HG03469 (cell line): ENCODE results near the gene ZNF24.

Source experiments
- ATAC-seq: cut with Tn5 transposase; IDR thresholded peaks from one replicate; pipeline ENCODE4 v1.9.1; 2021; ENCODE audit warnings: mild to moderate bottlenecking, moderate library complexity, moderate number of reproducible peaks; ENCODE audit not compliant: unreplicated experiment

ZNF24 gene

DNA sequence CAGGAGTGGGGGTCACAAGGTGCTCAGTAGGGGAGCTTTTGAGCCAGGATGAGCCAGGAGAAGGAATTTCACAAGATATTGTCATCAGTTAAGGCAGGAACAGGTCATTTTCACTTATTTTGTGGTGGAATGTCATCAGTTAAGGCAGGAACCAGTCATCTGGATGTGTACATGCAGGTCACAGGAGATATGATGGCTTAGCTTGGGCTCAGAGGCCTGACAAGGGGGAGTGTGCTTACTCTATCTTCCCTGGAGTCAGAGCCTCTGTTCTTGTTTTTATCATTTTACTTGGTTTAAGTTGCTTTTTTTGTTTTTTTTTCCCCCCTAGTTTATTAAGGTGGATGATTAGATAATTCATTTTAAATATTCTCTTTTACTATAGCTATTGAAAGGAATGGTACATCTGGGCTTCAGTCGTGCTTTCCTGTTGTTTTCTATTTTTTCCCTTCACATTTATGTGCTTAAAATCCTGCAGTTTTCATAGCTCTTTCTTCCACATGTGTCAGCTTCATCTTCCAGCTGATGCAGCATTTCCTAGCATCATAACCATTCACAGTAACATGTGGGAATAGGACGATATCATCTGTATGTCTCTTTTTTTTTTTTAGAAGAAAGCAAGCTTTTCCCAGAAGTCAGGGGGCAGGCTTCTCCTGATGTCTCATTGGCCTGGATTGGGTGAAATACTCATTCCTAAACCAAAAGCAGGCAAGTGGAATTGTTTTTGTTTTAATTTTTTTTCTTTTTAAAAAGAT lies 17.5 kb upstream of the ZNF24 start:
- no peak for ATAC-seq

DNA sequence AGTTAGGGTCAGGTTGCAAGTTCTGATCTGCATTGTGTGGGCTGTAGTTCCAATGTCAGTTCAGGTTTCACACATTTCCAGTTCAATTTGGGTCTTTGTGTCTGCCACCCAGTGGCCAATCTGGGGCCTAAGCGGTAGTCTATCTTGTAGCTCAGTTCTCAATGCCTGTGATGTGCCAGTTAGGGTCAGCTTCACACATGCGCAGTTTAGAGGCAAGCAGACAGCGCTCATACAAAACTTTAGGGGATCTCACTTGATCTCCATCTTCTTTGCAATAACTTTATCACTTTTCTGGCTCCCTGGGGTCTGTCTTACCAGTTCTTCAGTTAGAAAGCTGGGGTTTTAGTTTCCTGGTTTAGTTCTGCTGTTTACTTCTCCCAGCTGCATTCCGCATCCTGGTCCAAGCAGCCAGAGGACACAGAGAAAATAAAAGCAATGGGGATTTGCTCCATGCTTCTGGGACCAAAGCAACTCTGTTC lies 11.0 kb upstream of the ZNF24 start:
- peak; percentile 99 for ATAC-seq

DNA sequence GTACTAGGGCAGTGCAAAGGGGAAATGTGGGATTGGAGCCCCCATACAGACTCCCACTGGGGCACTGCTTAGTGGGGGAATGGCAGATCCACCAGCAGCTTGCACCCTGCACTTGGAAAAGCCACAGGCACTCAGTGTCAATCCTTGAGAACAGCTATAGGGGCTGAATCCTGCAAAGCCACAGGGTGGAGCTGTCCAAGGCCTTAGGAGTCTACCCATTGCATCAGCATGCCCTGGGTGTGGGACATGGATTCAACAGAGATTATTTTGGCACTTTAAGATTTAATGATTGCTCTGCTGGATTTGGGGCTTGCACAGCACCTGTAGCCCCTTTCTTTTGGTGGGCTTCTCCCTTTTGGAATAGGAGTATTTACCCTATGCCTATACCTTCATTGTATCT lies 8.6 kb upstream of the ZNF24 start:
- no peak for ATAC-seq

DNA sequence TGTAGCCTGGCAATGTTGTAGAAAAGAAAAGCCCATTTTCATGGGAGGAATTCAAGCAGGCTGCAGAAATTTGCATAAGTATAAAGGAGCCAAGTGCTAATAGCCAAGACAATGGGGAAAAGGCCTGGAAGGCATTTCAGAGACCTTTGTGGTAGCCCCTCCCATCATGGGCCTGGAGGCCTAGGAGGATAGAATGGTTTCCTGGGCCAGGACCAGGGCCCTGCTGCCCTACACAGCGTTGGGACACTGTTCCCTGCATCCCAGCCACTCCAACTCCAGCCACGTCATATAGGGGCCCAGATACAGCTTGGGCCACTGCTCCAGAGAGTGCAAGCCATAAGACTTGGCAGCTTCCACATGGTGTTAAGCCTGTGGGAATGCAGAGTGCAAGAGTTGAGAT lies 8.1 kb upstream of the ZNF24 start:
- no peak for ATAC-seq

DNA sequence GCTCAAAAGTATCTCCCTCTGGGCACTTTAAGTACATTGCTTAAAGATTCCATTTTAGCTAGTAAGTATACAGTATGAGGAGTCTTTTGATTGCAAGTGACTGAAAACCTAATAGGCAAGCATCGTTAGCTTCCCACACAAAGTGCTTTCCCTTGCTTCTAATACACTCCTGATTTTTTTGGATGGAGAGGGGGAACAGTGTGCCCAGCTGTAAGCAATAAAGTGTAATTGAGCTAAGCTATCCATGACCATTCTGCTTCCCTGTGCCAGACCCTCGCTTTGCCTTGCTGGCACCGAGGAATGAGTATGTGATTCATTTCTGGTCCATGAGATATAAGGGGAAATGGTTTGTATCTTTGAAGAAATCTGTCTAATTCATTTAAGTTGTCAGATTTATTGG lies 3.8 kb upstream of the ZNF24 start:
- ATAC-seq = no peak

DNA sequence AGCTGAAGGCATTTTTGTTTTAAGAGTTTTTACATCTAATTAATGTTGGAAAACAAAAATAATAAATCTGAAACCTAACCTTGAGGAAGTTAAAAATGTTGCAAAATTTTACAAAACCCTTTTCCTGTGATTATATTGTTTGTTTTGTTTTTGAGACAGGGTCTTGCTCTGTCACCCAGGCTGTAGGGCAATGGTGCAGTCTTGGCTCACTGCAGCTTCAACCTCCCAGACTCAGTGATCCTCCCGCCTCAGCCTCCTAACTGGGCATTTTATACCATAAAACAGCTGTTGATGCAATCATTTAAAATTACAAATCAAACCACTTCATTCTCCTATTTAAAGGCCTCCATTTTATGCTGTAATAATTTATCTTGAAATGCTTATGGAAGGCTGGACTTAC lies 1.7 kb upstream of the ZNF24 start:
- no peak for ATAC-seq

DNA sequence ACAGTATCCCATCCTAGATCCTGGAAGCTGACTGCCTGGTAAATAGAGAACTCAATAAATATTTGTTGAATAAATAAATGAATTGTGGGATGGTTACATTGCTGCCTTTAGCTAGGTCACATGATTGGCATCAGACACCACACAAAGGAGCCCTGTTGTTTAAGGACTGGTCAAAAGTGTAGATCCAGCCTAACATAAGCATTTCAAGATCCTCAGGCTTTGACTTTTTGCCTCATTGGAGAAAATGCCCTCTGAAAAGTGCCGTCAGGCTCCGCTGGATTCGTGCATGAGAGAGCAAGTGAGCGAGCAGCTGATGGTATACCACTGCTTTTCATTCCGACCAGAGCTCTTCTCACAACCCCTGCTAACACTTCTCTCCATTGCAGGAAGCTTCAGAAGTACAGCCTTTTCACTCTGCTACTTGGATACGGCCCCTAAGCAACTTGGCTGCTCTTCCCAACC lies 1.3 kb upstream of the ZNF24 start:
- ATAC-seq = peak; percentile 36

DNA sequence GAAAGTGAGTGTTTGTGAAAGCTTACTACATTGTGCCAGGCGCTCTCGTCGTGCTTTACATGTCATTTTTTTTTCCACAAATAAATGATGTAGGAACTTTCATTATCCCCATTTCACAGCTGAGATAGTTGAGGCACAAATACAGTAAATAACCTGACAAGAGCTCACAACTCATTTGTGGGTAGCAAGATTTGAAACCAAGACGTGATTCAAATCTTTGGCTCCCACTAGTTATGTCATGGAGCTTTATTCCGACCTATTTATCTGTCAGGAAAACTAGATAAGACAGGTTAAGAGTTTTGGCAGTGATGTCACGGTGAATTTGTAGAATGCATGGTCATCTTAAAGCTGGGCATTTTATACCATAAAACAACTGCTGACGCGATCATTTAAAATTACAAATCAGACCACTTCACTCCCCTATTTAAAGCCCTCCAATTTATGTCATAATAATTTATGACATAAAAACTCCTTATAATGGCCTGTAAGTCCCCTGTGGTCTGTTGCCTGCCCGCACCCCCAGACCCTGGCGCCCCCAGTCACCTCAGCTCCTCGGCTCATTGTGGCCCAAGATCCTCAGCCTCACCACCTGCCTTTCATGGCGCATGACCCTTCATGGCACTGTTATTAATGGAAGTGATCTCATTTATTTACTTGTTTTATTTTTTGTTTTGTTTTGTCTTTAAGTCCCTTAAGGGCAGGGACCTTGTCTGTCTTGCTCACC lies 678 bp upstream of the ZNF24 start:
- ATAC-seq = no peak

DNA sequence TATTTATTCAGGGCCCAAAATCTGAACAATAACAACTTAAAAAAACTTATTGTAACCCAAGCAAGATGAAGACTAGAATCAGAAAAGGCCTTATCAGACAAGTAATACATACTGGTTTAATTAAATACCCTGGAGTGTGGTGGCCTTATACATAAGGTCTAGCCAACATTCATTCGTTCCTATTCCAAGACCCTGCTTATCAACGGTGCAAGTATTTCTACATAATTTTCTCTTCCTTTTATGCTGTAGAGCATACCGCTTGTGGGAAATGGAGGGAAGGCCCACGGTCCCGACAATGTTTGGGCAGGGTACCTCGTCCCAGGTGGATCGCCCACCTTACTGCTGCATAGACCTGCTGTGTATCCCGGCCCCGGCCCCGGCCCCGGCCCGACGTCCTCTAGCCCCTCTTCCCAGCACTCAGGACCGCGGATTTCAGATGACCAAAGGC lies 708 bp downstream of the ZNF24 start:
- no peak for ATAC-seq

DNA sequence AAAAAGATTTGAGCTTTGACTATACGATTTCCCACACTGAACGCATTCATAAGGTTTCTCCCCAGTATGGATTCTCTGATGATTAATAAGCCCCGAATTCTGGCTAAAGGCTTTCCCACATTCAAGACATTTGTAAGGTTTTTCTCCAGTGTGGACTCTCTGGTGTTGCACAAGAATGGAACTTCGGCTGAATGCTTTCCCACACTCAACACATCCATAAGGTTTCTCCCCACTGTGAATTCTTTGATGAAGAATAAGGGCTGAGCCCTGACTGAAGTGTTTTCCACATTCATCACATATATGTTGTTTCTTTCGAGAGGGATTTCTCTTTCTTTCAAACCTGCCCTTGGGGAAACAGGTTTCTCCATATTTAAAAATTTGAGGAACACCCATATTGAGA lies 6.9 kb downstream of the ZNF24 start:
- no peak for ATAC-seq

DNA sequence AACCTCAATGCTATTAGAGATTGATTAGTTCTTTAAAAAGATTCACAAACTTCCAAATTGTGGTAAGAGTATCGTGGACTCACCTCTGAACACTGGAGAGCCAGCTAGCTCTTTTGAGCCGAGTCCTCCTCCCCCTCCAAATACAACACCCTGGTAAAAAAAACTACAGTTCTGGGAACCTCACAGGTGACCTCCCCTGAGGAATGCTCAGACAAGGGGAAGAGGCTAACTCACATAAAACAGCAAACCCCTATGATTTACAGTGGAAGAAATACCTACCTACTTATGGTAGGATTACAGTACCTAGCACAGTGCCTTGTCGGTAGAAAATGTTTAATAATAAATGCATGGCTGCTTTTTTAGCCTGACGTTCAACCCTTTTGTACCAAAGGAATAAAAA lies 8.4 kb downstream of the ZNF24 start:
- no peak for ATAC-seq

DNA sequence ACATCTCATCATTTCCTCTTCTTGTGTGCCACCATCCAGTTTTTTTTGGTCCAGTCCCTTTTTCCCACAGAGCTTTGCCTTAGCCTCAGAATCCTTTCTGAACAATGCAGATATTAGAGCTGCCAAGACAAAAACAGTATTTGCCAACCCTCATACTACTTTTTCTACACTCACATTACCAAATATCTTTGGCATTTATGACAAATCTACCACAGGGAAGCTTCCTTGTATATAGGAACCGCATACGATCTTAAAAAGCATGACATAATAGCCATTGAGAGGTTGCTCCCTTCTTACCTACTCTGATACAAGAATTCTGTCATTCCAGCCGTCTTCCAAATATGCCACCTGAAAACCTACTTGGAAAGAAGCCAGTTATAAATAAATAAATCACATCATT lies 9.4 kb downstream of the ZNF24 start:
- no peak for ATAC-seq

DNA sequence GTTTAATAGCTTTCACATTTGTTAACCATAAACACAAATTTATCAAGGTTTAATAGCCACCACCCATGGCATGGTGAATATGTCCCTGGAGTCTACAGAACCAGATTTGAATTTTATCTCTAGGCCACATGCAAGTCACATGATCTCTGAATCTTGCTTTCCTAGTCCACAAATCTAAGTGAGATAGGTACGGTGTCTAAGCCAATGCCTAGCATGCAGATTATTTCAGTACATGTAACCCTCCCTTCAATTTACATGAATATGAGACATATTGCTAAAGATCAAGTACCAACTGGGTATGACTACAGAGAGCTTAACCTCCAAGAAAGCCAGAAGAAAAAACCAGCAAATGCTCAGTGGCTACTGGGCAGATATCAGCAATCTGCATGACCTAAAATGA lies 10.0 kb downstream of the ZNF24 start:
- ATAC-seq = no peak

DNA sequence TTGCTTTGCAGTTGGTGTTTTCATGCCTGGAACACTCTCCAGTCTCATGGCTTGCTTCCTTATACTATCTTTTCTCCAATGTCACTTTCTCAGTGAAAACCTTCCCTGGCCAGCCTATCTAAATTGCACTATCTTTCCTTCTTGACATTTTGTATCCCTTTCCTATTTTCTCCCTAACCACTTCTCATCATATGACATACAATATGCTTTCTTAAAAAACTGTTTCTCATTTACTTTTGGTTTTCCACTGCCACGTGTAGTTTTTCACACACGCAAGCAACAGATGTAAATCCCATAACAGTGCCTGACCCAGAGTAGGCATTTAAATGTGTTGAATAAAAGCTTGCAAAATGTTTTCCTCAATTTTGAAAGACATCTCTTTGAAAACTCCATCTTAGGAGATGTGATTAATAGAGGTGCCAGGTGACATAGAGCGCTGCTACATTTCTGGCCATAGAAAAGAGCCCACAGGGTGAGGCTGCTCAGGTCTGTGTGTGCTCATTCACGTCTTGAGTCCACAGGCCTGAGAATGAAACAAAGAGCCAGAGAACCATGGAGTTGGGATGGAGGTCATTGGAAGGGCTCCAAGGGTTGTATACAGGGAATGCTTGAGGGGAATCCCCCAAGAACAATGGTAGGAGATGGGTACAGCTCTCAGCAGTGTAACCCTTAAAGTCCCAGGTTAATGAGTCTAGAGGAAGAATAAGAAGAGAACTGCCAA lies 12.7 kb downstream of the ZNF24 start:
- no peak for ATAC-seq

DNA sequence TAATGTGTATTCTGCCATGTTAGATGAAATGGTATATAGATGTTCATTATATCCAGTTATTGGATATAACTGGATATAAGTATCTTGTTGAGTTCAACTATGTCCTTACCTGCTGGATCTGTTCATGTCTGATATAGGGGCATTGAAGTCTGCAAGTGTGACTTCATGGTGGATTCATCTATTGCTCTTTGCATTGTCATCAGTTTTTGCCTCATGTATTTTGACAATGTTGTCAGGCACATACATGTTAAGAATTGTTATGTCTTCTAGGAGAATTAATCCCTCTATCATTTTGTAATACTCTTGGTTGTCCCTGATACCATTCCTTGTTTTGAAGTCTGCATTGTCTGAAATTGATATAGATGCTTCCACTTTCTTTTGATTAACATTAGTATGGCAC lies 15.4 kb downstream of the ZNF24 start:
- ATAC-seq = no peak

DNA sequence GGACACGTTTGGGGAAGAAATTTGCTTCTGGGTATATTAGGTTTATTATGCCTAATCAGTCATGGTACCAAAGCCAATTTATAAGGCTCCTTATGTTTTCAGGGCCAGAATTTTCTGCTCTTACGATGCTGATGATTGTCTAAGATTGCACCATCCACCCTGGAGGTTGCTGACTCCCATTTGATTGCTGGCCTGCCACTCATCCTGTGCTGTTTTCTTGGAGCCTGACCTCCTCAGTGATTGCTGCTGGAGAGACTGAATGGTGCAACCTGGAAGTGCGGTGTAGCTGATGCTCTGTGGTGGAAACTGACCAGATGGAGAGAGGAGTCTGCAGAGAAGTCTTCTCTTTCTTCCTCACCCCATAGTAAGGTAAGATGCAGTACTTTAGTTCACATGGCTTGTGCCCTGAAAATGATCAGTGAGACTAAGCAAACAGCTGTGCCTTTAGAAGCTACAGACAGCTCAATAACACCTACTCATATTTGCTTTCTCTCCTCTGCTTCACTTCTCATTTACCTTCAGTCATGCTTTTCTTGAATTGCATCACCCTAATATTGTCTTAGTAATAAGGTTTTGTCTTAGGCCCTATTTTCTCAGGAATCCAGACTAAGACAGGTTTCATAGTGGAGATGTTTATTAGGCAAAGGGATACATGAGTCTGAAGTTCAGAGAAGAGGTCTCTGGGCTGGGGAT lies 17.4 kb downstream of the ZNF24 start:
- no peak for ATAC-seq

DNA sequence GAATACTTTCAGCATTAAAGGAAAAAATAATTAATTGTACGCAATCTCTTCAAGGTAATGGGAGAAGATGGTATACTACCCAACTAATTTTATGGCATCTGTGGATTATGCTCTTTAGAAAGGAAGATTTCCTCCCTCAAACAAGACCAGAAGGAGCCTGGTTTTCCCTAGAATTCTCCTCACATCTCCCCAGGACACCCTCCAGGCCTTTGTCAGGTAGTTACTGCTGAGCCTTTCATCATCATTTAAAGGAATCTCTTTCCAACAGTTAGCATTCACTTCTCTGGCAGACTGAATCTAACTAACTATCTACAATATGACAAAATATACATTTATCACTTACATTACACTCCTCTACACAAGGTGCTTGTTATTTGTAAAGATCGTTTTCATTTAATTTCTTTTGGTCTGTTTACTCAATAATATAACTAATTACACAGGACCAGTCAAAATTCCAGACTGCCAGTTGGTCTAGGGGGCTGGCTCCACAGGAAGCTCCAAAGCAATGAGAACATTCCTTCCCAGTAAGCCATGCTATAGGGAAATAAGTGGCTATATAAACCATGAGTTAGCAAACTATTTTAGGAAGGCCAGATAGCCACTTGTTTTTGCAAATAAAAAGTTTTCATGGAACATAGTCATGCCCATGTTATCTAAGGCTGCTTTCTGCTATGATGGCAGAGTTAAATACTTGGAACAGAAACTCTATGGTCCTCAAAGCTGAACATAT lies 19.1 kb downstream of the ZNF24 start:
- ATAC-seq = no peak

DNA sequence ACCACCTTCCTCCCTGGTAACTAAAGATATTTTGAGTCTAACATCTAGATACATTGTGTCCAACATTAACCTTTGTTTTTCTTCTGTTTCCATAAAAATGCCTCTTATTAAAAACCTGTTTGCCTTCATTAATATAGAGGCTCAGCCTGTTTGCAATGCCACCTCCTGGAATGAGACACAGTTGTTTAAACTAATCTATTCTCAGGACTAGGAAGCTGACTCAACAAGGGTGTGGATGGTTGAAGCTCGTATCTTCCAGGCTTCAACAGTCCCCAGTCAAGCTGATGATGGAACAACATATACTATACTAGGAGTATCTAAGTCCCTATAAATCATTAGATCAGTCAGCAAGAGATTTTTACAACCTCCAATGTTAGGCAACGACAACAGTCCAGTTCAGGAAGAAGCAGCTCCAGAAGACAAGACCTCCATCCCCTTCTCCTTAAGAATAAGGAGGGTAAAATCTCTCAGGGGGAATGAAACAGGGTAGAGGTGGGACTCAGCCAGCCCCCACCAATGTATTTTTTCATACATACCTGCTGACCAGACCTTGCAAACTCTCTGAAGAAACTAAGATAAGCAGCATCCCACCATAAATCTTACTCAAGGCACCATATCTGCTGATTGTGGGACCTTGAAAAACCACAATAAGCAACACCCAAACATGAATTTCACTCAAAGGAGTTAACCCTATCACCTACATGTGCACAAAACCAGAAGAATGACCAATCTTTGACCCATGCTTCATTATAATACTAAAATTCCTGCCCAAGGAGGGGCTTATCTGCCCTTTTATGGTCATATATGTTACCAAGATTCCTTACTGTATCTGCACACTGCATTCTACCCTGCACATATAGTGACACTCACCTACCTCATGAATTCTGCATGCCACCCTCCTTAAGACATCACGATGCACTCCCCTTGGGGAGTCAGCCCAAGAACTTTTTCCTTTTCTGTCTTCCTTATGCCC lies 21.4 kb downstream of the ZNF24 start:
- no peak for ATAC-seq

DNA sequence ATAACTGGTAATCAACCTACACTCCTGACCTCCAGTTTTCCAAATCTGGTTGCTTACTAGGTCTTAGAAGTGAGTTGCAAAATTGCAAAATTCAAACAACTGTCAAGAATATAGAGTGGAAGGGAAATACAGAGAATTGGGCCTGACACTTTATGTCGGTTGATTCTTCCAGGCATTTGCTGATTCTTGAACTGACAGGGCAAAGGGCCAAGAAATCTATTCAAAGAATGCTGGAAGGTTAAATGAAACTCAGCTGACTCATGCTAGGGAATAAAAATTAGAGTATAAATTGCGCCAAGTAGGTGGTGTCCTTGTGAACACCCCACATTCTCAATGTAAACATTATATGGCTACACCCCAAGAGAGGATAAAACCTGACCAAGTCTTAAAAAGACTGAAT lies 32.7 kb downstream of the ZNF24 start:
- ATAC-seq = no peak
